Upper lobe of left lung (tissue), 6 donors: Measurements from ENCODE around the gene MYO15A. TPM values are rescaled to one million over a fixed set of nuclear protein-coding genes. Genes with fewer than 3 reads are reported as not detected.

ENCODE experiments used
- ATAC-seq, 2 donors: fragments of 200-7000 bp; cut with Tn5 transposase; one replicate each; pipeline ENCODE4 v1.9.1; 2022; ENCODE audit warnings: mild to moderate bottlenecking in 2 of 2, moderate library complexity in 2 of 2; ENCODE audit not compliant: low FRiP score in 2 of 2
- DNase-seq, 2 donors: peaks; one replicate each; pipeline ENCODE4 v3.0.0-alpha.2; 2019 to 2020
- H3K27ac ChIP-seq, 4 donors: fragments of 200-600 bp; sonication (generic); one replicate each; pipeline ENCODE4 v1.5.1; 2016 to 2019
- H3K27me3 ChIP-seq, 4 donors: fragments of 200-600 bp; sonication (generic); one replicate each; pipeline ENCODE4 v1.5.1; 2017 to 2019
- H3K36me3 ChIP-seq, 4 donors: fragments of 200-600 bp; sonication (generic); one replicate each; pipeline ENCODE4 v1.5.1; 2016 to 2019
- H3K4me1 ChIP-seq, 4 donors: fragments of 200-600 bp; sonication (generic); one replicate each; pipeline ENCODE4 v1.5.1; 2018 to 2019
- H3K4me3 ChIP-seq, 4 donors: fragments of 200-600 bp; sonication (generic); one replicate each; pipeline ENCODE4 v1.5.1; 2017 to 2019; ENCODE audit warnings: mild to moderate bottlenecking in 2 of 4, moderate library complexity in 1 of 4
- H3K9me3 ChIP-seq, 4 donors: fragments of 200-600 bp; sonication (generic); one replicate each; pipeline ENCODE4 v1.5.1; 2018 to 2019
- EP300 ChIP-seq, 4 donors: sonication (generic); formaldehyde crosslinking; IDR thresholded peaks; one replicate each; pipeline ENCODE4 v1.5.1; 2017; ENCODE audit warnings: antibody characterized with exemption in 4 of 4, control low read depth in 2 of 4
- POLR2A ChIP-seq, 4 donors: fragments of 450-650 bp; IDR thresholded peaks; one replicate each; pipeline ENCODE4 v1.5.1; 2016 to 2017; ENCODE audit warnings: antibody characterized with exemption in 4 of 4, mild to moderate bottlenecking in 2 of 4
- POLR2AphosphoS5 ChIP-seq, 2 donors: sonication (generic); formaldehyde crosslinking; IDR thresholded peaks; one replicate each; pipeline ENCODE4 v1.5.1; 2017; ENCODE audit warnings: antibody characterized with exemption in 2 of 2
- WGBS, 2 donors: methylation state at CpG; one replicate each; pipeline ENCODE4 v1.1.5; 2017 to 2018; 5-methylcytosine and 5-hydroxymethylcytosine counted together
- total RNA-seq, 6 donors: library from RNA; depleted of rRNA in 4 of 6; stranded (reverse); fragments of >200 nt in 4 of 6; gene quantifications; one replicate each; pipeline versions ENCODE4 v1.1.0 to v1.2.1, GENCODE V29; 2016 to 2021
- TF ChIP-seq, protein P1 (sequence below), 6 experiments: fragments of 450-650 bp in 4 of 6; fragments of 200-600 bp in 2 of 6; sonication (generic) in 2 of 6; IDR thresholded peaks; one replicate each; pipeline ENCODE4 v1.5.1; 2016 to 2019; ENCODE audit warnings: antibody characterized with exemption in 6 of 6
- donor health status: DM: no; HTN: no; CAD: no; lungs with moderate emphysema.
- donor health status: DM: no; HTN: yes; CAD: no; lungs with severe emphysema.

Gene MYO15A
- total RNA-seq, 6 donors from 2014 or later = 2.0 to 9.4 (median 3.9) TPM

DNA sequence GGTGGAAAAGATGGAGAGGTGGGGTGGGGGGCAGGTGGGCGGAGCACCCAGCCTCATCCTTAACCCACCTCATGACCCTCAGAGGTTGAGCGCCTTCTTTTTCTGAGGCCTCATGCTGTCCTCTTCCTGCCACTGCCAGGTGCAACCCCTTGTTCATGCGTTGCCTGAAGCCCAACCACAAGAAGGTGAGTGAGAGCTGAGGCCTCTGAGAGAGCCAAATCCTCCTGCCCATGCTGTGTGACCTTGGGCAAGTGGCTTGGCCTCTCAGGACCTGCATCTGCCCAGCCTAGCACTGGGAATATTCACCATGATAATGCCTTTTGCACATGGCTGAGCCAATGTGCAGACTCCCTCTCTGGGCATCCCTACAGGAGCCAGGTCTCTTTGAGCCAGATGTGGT, 32.1 kb downstream of the MYO15A start:
- no peak for TF ChIP-seq POLR2AphosphoS5 (IDR thresholded peaks at IDR 0.05)
- H3K27me3 ChIP-seq = no peaks in the 10 kb centered on the region
- no peak for DNase-seq
- WGBS, 2 donors = 83 to 86% methylated on average over 2 to 3 of the region's 3 CpGs
- no peak for ATAC-seq
- no peak overlapping the region for H3K27ac ChIP-seq
- no peak overlapping the region for H3K4me3 ChIP-seq
- no peaks in the 10 kb centered on the region for H3K9me3 ChIP-seq
- peaks cover 0 to 10% (median 5%) of the 10 kb centered on the region in 4 donors for H3K4me1 ChIP-seq
- H3K36me3 ChIP-seq = no peaks in the 10 kb centered on the region

DNA sequence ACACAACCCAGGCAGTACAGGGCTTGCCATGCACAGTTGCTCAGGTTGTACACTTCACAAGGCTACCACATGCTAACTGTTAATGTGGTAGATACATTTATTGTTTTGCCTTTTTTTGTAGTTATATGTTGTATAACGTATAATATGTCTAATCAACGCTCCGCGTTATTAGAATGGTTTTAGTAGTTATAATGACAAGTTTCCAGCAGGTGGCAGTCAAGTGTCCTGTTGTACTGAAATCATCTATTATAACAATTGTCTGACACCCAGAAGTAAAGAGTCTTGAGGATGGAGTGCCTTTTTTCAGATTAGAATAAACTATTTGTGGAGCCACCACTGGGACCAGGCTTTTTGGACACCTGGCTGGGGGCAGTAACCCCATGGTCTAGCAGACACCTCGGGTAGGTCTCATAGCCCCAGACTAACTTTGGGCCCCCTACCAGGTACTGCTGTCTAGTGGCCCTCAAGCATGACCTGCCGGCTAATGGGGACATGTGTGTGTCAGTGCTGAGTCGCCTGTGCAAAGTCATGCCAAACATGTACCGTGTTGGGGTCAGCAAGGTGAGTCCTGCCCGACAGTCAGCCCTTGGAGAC, 32.8 kb downstream of the MYO15A start:
- Histone ChIP-seq H3K27ac (no peak overlapping the region), H3K9me3 (no peaks in the 10 kb centered on the region), H3K4me1 (peaks cover 0 to 10% (median 5%) of the 10 kb centered on the region in 4 donors), H3K27me3 (no peaks in the 10 kb centered on the region), H3K4me3 (no peak overlapping the region), H3K36me3 (no peaks in the 10 kb centered on the region)
- TF ChIP-seq, protein P1, sequence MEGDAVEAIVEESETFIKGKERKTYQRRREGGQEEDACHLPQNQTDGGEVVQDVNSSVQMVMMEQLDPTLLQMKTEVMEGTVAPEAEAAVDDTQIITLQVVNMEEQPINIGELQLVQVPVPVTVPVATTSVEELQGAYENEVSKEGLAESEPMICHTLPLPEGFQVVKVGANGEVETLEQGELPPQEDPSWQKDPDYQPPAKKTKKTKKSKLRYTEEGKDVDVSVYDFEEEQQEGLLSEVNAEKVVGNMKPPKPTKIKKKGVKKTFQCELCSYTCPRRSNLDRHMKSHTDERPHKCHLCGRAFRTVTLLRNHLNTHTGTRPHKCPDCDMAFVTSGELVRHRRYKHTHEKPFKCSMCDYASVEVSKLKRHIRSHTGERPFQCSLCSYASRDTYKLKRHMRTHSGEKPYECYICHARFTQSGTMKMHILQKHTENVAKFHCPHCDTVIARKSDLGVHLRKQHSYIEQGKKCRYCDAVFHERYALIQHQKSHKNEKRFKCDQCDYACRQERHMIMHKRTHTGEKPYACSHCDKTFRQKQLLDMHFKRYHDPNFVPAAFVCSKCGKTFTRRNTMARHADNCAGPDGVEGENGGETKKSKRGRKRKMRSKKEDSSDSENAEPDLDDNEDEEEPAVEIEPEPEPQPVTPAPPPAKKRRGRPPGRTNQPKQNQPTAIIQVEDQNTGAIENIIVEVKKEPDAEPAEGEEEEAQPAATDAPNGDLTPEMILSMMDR (IDR thresholded peaks at IDR 0.05) = peak; percentile 37 to 72 (median 60)
- TF ChIP-seq POLR2AphosphoS5 (IDR thresholded peaks at IDR 0.05) = no peak
- WGBS, 2 donors = 32 to 36% methylated on average over 9 of the region's 9 CpGs
- ATAC-seq = peak in 1 of 2 donors; percentile 60
- no peak for DNase-seq

DNA sequence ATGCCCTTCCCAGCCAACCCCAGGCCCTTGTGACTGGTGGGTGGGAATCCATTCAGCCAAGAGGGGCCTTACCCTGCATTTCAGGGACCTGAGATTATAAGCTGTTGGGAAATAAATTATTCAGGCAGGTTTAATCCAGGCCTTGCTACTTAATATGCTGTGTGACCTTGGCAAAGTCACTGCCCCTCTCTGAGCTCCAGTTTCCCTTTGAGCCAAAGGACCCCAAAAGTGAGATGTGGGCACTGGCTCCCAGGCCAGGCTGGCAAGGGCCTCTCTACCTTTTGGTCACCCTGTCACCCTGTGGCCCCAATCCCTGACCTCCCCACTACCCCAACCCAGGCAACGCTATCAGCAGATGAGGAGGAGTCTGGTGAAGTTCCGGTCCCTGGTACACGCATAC, 33.9 kb downstream of the MYO15A start:
- H3K36me3 ChIP-seq = no peaks in the 10 kb centered on the region
- peaks cover 0 to 10% (median 5%) of the 10 kb centered on the region in 4 donors for H3K4me1 ChIP-seq
- no peak overlapping the region for H3K4me3 ChIP-seq
- no peak overlapping the region for H3K27ac ChIP-seq
- ATAC-seq (no peak), DNase-seq (no peak)
- H3K9me3 ChIP-seq = no peaks in the 10 kb centered on the region
- no peaks in the 10 kb centered on the region for H3K27me3 ChIP-seq
- TF ChIP-seq EP300 (IDR thresholded peaks at IDR 0.05) (no peak), POLR2AphosphoS5 (IDR thresholded peaks at IDR 0.05) (no peak), POLR2A (IDR thresholded peaks at IDR 0.05) (no peak)
- TF ChIP-seq, protein P1 (IDR thresholded peaks at IDR 0.05) = no peak
- WGBS, 2 donors = 100% methylated on average over 2 to 3 of the region's 3 CpGs

- TF ChIP-seq POLR2AphosphoS5 (IDR thresholded peaks at IDR 0.05) (no peak), EP300 (IDR thresholded peaks at IDR 0.05) (no peak)
- TF ChIP-seq, protein P1 (IDR thresholded peaks at IDR 0.05) = peak in 3 of 6 experiments; percentile 6 to 45 (median 36)
- DNase-seq (peak; percentile 56 to 79), ATAC-seq (no peak)
- Histone ChIP-seq H3K36me3 (no peaks in the 10 kb centered on the region), H3K27me3 (no peaks in the 10 kb centered on the region), H3K4me3 (peak overlapping the region in 1 of 4 donors; percentile 3), H3K4me1 (peaks cover 0 to 10% (median 5%) of the 10 kb centered on the region in 4 donors), H3K27ac (peak overlapping the region in 1 of 4 donors; percentile 21), H3K9me3 (no peaks in the 10 kb centered on the region)
- 52 to 76% methylated on average over 14 to 17 of the region's 18 CpGs for WGBS, 2 donors
These were observed 34.7 kb downstream of the MYO15A start for GRCh38 chr17:18143044-18143936.

DNA sequence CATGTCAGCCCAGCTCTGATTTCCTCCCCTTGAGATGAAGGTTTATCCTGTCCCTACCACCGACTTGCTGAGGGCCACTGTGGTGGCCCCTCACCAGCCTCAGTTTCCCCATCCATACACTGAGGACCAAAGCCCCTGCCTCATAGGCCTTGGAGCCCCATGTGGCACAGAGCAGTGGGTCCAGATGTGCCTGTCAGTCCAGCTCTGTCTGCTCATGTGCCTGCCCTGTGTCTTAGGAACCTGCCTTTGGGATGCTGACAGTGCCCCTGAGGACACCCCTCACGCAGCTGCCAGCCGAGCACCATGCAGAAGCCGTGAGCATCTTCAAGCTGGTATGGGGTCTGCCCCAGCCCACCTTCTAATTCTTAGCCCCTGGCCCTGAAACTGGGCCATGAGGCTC, 35.7 kb downstream of the MYO15A start:
- DNase-seq (no peak), ATAC-seq (no peak)
- WGBS, 2 donors = 83 to 91% methylated on average over 4 of the region's 4 CpGs
- Histone ChIP-seq H3K4me3 (no peak overlapping the region), H3K36me3 (no peaks in the 10 kb centered on the region), H3K27me3 (no peaks in the 10 kb centered on the region), H3K9me3 (no peaks in the 10 kb centered on the region), H3K27ac (no peak overlapping the region), H3K4me1 (peaks cover 0 to 10% (median 5%) of the 10 kb centered on the region in 4 donors)
- TF ChIP-seq POLR2AphosphoS5 (IDR thresholded peaks at IDR 0.05) (no peak), POLR2A (IDR thresholded peaks at IDR 0.05) (no peak), EP300 (IDR thresholded peaks at IDR 0.05) (no peak)
- TF ChIP-seq, protein P1 (IDR thresholded peaks at IDR 0.05) = no peak
